Stimulated activated naive CD8-positive, alpha-beta T cell treated with anti-CD3 and anti-CD28 coated beads, Interleukin-15, Interleukin-2, amounts not matched to agents 100 ng/mL and 50 ng/mL, for 24 hours (primary cell): ENCODE data around the gene RAPGEF5.

Source experiments
- H3K27ac Mint-ChIP-seq: one replicate; pipeline ENCODE4 v1.8.0; 2021; ENCODE audit warnings: mild to moderate bottlenecking, mixed read lengths
- H3K27me3 Mint-ChIP-seq: one replicate; pipeline ENCODE4 v1.8.0; 2021; ENCODE audit warnings: mixed read lengths
- H3K36me3 Mint-ChIP-seq: one replicate; pipeline ENCODE4 v1.8.0; 2021; ENCODE audit warnings: low read depth, mixed read lengths
- H3K4me1 Mint-ChIP-seq: one replicate; pipeline ENCODE4 v1.8.0; 2021; ENCODE audit warnings: low read depth, mixed read lengths
- H3K4me3 Mint-ChIP-seq: one replicate; pipeline ENCODE4 v1.8.0; 2021; ENCODE audit warnings: mild to moderate bottlenecking, mixed read lengths
- H3K9me3 Mint-ChIP-seq: one replicate; pipeline ENCODE4 v1.8.0; 2021; ENCODE audit warnings: mixed read lengths

Gene RAPGEF5

GRCh38 chr7:22320416-22320815 is 36.5 kb downstream of the RAPGEF5 start:
- Mint-ChIP-seq H3K36me3 (no peaks in the 10 kb centered on the region), H3K9me3 (no peaks in the 10 kb centered on the region), H3K4me3 (no peak overlapping the region), H3K27me3 (peaks cover 7% of the 10 kb centered on the region), H3K4me1 (no peaks in the 10 kb centered on the region), H3K27ac (peak overlapping the region; percentile 4)

- Mint-ChIP-seq H3K4me3 (no peak overlapping the region), H3K4me1 (no peaks in the 10 kb centered on the region), H3K27ac (no peak overlapping the region), H3K36me3 (no peaks in the 10 kb centered on the region), H3K27me3 (peaks cover 7% of the 10 kb centered on the region), H3K9me3 (no peaks in the 10 kb centered on the region)
Measured at GRCh38 chr7:22319424-22320403, 37.2 kb downstream of the RAPGEF5 start.

- no peak overlapping the region for H3K4me3 Mint-ChIP-seq
- no peaks in the 10 kb centered on the region for H3K36me3 Mint-ChIP-seq
- no peak overlapping the region for H3K27ac Mint-ChIP-seq
- no peaks in the 10 kb centered on the region for H3K4me1 Mint-ChIP-seq
- H3K27me3 Mint-ChIP-seq: peaks cover 7% of the 10 kb centered on the region
- H3K9me3 Mint-ChIP-seq: no peaks in the 10 kb centered on the region
Measured at GRCh38 chr7:22318376-22318775, 38.6 kb downstream of the RAPGEF5 start.

GRCh38 chr7:22317632-22318031 is 39.3 kb downstream of the RAPGEF5 start:
- Mint-ChIP-seq H3K36me3 (no peaks in the 10 kb centered on the region), H3K27me3 (peaks cover 7% of the 10 kb centered on the region), H3K4me3 (no peak overlapping the region), H3K4me1 (no peaks in the 10 kb centered on the region), H3K27ac (no peak overlapping the region), H3K9me3 (no peaks in the 10 kb centered on the region)

GRCh38 chr7:22316914-22317313 is 40.0 kb downstream of the RAPGEF5 start:
- H3K9me3 Mint-ChIP-seq: no peaks in the 10 kb centered on the region
- H3K27ac Mint-ChIP-seq: no peak overlapping the region
- no peaks in the 10 kb centered on the region for H3K36me3 Mint-ChIP-seq
- H3K4me1 Mint-ChIP-seq: no peaks in the 10 kb centered on the region
- peaks cover 7% of the 10 kb centered on the region for H3K27me3 Mint-ChIP-seq
- no peak overlapping the region for H3K4me3 Mint-ChIP-seq

- peaks cover 5% of the 10 kb centered on the region for H3K36me3 Mint-ChIP-seq
- H3K4me3 Mint-ChIP-seq: no peak overlapping the region
Measured at GRCh38 chr7:22307816-22308215, 49.1 kb downstream of the RAPGEF5 start.

GRCh38 chr7:22305706-22306105 is 51.2 kb downstream of the RAPGEF5 start:
- Mint-ChIP-seq H3K27ac (no peak overlapping the region), H3K9me3 (peaks cover 8% of the 10 kb centered on the region), H3K36me3 (peaks cover 5% of the 10 kb centered on the region), H3K4me1 (peaks cover 4% of the 10 kb centered on the region), H3K27me3 (no peaks in the 10 kb centered on the region), H3K4me3 (no peak overlapping the region)

More at GRCh38 chr7:22307816-22308215, 49.1 kb downstream of the RAPGEF5 start:
- peaks cover 4% of the 10 kb centered on the region for H3K4me1 Mint-ChIP-seq
- peaks cover 8% of the 10 kb centered on the region for H3K9me3 Mint-ChIP-seq
- no peak overlapping the region for H3K27ac Mint-ChIP-seq
- H3K27me3 Mint-ChIP-seq: no peaks in the 10 kb centered on the region

GRCh38 chr7:22302951-22303423 is 54.0 kb downstream of the RAPGEF5 start:
- Mint-ChIP-seq H3K4me3 (no peak overlapping the region), H3K9me3 (peaks cover 8% of the 10 kb centered on the region), H3K4me1 (peaks cover 4% of the 10 kb centered on the region), H3K27ac (no peak overlapping the region), H3K27me3 (peaks cover 3% of the 10 kb centered on the region), H3K36me3 (peaks cover 5% of the 10 kb centered on the region)

- Mint-ChIP-seq H3K27ac (no peak overlapping the region), H3K4me3 (no peak overlapping the region), H3K36me3 (peaks cover 5% of the 10 kb centered on the region), H3K27me3 (peaks cover 3% of the 10 kb centered on the region), H3K9me3 (peaks cover 8% of the 10 kb centered on the region), H3K4me1 (peaks cover 4% of the 10 kb centered on the region)
Measured at GRCh38 chr7:22302193-22302592, 54.8 kb downstream of the RAPGEF5 start.

- peaks cover 4% of the 10 kb centered on the region for H3K4me1 Mint-ChIP-seq
- no peak overlapping the region for H3K27ac Mint-ChIP-seq
- no peak overlapping the region for H3K4me3 Mint-ChIP-seq
- H3K9me3 Mint-ChIP-seq: peaks cover 8% of the 10 kb centered on the region
- H3K36me3 Mint-ChIP-seq: peaks cover 5% of the 10 kb centered on the region
- H3K27me3 Mint-ChIP-seq: peaks cover 3% of the 10 kb centered on the region
Measured at GRCh38 chr7:22301790-22302189, 55.2 kb downstream of the RAPGEF5 start.

- Mint-ChIP-seq H3K27me3 (peaks cover 3% of the 10 kb centered on the region), H3K4me1 (peaks cover 4% of the 10 kb centered on the region), H3K27ac (no peak overlapping the region), H3K9me3 (peaks cover 8% of the 10 kb centered on the region), H3K36me3 (no peaks in the 10 kb centered on the region), H3K4me3 (no peak overlapping the region)
Measured at GRCh38 chr7:22300839-22301238, 56.1 kb downstream of the RAPGEF5 start.

- Mint-ChIP-seq H3K9me3 (no peaks in the 10 kb centered on the region), H3K4me1 (peaks cover 13% of the 10 kb centered on the region), H3K27ac (no peak overlapping the region), H3K27me3 (peaks cover 13% of the 10 kb centered on the region), H3K4me3 (no peak overlapping the region), H3K36me3 (no peaks in the 10 kb centered on the region)
Measured at GRCh38 chr7:22296916-22297315, 60.0 kb downstream of the RAPGEF5 start.

GRCh38 chr7:22296265-22296566 is 60.7 kb downstream of the RAPGEF5 start:
- no peaks in the 10 kb centered on the region for H3K9me3 Mint-ChIP-seq
- H3K4me1 Mint-ChIP-seq: peaks cover 13% of the 10 kb centered on the region
- no peak overlapping the region for H3K4me3 Mint-ChIP-seq
- peaks cover 13% of the 10 kb centered on the region for H3K27me3 Mint-ChIP-seq
- no peaks in the 10 kb centered on the region for H3K36me3 Mint-ChIP-seq
- H3K27ac Mint-ChIP-seq: no peak overlapping the region

- peaks cover 13% of the 10 kb centered on the region for H3K4me1 Mint-ChIP-seq
- no peaks in the 10 kb centered on the region for H3K36me3 Mint-ChIP-seq
- no peaks in the 10 kb centered on the region for H3K9me3 Mint-ChIP-seq
- H3K27ac Mint-ChIP-seq: no peak overlapping the region
- H3K27me3 Mint-ChIP-seq: peaks cover 13% of the 10 kb centered on the region
- no peak overlapping the region for H3K4me3 Mint-ChIP-seq
Measured at GRCh38 chr7:22295402-22296264, 61.3 kb downstream of the RAPGEF5 start.

- Mint-ChIP-seq H3K27me3 (peaks cover 18% of the 10 kb centered on the region), H3K4me1 (peaks cover 13% of the 10 kb centered on the region), H3K9me3 (no peaks in the 10 kb centered on the region), H3K36me3 (no peaks in the 10 kb centered on the region), H3K4me3 (no peak overlapping the region), H3K27ac (no peak overlapping the region)
Measured at GRCh38 chr7:22292531-22292930, 64.4 kb downstream of the RAPGEF5 start.
